HG02885 (cell line): ENCODE results near the gene SLC2A6.

Source experiments
- ATAC-seq: cut with Tn5 transposase; IDR thresholded peaks from one replicate; pipeline ENCODE4 v1.9.1; 2021; ENCODE audit warnings: mild to moderate bottlenecking; ENCODE audit not compliant: unreplicated experiment, poor library complexity

Gene SLC2A6

DNA sequence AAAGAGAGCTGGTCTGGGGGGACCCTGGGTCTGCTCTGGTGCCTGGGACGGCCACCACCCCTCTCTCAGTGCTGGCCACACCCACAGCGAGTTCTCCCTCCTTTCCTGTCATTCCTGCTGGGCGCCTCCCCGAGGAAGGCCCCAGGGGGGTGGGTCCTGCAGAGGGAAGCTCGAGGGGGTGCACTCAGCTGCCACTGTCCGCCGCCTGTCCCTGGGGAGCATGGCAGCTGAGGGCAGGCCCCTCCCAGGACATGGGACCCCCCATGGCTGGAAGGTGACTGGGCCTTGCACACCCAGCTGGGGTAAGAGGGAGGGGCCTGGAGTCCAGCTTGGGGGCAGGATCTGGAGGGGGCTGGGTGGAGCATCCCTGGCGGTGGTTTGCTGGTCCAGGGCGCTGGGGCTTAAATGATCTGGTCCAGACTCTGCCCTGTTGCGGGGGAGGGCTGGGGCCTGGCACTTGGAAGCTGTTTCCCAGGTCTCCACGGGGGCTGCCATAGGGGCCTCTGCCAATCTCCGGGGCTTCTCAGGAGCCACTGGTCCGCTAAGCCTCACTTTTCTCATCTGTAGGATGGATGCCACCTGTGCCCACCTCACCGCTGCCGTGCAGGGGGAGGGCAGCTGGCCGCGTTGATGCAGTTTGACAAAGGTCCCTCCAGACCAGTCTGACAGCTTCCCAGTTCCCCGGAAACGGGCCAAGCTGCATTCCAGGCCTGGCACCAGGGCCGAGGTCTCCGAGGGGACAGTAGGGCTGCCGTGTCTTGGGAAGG lies 6.0 kb upstream of the SLC2A6 start:
- no peak for ATAC-seq

DNA sequence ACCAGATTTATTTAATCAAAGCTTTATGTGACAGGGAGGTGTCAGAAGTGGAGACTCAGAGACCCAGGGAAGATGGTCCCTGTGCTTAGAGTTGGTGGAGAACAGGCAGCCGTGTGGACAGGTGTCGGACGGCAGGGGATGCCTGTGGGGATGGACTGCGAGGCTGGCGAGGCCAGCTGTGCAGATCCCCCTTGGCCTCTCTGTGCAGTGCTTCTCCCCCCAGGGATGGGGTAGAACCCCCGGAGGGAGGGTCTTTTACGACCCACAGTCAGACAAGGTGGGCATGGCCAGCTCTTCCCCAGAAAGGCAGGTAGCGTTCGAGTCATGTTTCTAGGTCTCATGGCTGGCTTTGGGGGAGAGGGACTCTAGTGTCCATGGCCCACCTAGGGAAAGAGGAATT lies 4.7 kb upstream of the SLC2A6 start:
- ATAC-seq, result no peak

DNA sequence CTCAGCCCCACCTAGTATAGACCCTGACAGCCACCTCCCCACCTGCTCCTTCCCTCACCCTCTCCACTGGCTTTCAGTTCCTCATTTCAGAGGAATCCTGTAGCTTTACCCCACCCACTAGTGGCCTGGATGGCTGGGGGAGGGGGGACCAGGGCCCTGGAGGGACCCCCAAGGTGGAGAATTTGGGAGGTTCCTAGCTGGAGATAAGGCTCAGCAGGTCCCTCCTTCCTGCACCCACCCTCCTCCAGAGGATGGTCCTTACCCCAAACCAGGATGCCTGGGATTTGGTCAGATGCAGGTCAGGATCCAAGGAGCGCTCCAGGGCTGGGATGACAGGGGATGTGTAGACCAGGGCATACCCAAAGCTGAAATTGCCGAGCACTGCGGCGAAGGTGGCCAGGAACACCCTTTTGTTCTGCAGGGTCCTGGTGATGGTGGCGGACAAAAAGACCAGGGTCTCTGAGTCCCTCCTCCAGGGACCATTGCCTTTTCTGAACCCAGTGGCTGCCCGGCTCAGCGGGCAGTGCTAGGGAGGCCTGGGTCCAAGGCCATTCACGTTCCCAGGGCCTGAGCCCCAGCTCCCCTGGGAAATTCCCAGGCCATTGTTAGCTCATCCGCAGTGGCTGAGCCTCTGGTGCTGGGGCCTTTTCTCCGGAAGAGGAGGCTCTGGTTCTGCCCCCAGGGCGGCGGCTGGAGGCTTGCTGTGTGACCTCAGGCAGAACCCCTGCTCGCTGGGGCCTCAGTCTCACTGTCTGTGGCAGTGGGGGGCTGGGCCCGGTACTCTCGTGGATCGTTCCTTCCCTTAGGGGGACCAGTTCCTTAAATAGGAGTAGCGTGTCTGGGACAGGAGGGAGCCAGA lies 678 bp downstream of the SLC2A6 start:
- ATAC-seq, result peak; percentile 31

DNA sequence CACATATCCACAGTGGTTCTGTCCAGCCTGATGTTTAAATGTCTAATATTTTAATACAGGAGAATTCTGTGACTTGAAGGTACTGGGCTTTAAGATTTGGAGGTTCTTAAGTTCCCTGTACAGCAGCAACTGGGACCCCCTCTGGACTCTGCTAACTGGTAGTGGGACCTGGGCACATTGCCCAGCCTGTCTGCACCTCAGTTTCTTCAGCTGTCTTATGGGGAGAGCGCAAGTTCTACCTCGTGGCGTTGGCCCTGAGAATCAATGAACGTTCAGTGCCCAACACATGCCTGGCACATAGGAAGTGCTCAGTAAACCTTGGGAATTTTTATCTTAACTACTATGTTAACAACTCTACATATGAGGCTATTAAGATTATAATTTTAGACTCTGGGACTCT lies 1.4 kb downstream of the SLC2A6 start:
- ATAC-seq, result no peak

DNA sequence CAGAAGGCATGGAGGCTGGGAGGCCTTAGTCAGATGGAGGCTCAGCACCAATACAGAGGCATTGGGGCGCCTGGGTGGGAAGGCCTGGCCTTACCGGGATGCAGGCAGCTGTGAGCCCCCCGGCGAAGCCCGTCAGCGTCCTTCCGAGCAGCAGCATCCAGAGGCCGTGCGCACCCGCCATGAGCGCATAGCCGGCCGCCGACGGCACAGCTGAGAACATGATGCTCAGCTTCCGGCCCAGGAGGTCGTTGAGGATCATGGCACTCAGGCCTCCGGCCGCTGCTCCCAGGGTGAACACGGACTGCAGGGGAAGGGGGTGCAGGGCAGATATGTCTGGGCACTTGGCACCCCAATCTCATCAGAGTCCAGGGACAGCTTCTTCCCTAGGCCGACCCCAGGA lies 2.0 kb downstream of the SLC2A6 start:
- ATAC-seq, result no peak

DNA sequence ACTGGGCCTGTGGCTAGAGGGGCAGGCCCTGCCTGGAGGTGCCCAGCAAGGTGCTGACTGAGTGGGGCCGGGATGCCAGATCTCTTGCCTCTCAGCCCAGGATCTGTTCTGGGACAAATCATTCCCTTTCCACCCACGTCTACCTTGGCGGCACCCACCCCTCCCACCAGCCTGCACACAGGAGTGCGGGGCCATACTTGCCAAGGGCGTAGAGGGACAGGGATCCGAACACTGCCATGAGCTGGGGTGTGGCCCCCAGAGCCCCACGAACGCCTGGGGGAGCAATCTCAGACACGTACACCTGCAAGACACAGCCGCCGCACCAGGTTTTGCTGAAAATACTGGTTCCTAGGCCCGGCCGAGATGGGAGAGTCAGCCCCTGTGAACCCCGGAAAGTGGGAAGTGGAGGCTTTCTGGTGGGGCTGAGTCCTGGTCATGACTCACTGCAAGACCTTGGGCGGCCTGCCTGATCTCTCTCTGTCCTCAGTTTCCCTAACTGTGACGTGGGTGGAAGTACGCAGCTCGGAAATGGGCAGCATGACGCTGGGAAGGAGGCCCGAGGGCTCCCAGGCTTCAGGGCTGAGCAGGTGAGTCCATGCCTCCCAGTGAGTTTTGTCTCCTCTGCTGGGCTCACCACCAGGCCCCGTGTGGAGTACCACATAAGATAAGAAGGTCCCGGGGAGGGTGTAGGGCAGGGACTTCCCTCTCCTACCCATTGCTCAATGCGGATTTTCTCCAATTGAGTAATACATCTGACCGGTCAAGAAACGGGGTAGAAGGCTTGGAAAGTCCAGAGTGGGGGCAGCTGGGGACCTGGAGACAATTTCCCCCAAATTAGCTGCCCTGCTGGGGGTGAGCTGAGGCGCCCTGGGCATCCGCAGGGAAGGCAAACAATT lies 2.6 kb downstream of the SLC2A6 start:
- ATAC-seq, result no peak

DNA sequence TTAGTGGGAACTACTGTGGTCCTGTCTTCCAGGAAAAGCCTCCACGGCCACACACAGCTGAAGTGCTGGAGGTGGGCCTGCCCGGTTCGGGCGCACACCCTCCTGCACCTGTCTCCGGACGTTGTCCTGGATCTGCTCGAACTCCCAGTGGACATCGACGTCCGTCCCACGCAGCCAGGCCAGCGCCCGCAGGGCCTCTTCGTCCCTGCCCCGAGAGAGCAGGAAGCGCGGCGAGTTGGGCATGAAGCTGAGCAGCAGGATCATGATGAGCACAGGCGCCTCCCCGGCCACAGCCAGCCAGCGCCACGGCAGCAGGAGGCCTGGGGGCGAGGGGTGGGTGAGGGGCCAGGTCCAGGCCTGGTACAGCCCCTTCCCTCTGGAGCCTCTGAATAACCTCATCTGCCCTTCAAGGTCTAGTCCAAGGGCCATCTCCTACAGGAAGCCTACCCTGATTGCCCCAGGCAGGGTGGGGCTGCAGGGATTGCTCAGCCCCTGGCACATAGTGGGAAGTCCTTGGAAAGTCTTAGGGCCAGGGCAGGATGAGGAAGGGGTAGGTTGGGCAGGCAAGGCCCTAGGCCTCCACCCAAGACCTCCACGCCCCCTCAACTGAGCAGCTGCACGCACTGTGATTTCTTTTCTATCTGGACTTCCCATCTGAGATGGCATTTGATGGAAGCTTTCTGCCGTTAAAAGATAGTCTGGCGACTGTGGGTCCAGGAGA lies 3.4 kb downstream of the SLC2A6 start:
- ATAC-seq, result no peak

GRCh38 chr9:133474853-133475252 lies 4.0 kb downstream of the SLC2A6 start:
- no peak for ATAC-seq

DNA sequence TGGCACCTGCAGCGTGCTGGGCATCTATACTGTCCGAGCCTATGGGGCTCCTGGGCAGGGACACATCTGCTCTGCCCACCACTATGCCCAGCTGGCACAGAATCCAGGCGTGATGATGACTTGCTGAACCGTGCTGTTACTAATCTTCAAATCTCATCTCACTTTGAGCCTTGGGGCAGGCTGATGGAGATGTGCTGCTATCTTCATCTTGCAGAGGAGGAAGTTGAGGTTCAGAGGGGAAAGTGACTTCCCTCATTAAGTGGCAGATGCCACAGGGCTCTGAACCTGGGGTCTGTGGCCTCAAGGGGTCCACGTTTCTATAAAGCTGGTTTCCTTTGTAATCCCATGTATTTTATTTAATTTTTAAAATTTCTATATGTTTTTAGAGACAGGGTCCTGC lies 4.7 kb downstream of the SLC2A6 start:
- no peak for ATAC-seq

- ATAC-seq, result no peak
Measured at GRCh38 chr9:133473743-133474142, 5.2 kb downstream of the SLC2A6 start.

DNA sequence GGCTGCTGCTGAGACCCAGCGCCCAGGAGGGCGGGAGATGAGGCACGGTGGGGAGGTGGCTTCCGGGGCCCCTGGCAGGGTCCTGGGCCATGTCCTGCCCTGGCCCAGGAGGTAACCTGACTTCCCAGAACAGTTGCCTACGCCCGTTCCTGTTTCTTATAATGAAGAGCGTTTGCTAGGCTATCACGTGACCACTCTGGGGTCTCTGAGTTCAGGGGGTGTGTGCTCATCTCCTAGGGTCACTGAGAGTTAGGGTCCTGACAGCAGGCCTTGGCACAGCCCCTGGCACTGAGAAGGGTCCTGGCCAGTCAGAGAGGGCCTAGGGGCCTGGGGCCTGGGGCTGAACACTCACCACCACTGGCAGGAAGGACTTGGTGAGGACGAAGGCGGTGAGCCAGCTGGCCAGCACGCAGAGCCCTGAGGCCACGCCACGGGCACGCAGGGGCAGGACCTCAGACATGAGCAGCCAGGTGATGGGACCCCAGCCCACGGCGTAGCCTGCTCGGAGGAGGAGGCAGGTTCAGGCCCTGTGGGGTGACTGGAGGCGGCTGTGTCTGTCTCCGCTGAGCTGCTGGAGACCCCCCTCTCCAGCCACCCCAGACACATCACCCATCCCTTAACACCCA lies 6.0 kb downstream of the SLC2A6 start:
- ATAC-seq, result no peak

DNA sequence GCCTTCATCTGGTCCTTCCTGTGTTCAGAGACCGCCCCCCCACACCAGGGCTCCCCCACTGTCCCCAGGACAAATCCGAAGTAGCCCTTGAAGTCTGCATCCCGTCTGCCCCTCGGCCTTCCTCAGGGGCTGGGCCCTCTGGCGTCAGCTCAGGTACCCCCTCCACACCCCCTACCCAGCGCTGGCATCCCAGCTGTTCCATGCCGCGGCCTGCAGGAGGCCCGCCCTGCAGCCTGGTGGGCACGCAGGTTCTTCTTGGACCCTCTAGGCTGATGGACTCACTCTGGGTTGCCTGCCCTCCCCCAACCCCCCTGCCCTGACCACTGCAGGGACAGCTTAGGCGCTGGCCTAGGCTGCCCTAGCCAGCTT lies 6.6 kb downstream of the SLC2A6 start:
- no peak for ATAC-seq

DNA sequence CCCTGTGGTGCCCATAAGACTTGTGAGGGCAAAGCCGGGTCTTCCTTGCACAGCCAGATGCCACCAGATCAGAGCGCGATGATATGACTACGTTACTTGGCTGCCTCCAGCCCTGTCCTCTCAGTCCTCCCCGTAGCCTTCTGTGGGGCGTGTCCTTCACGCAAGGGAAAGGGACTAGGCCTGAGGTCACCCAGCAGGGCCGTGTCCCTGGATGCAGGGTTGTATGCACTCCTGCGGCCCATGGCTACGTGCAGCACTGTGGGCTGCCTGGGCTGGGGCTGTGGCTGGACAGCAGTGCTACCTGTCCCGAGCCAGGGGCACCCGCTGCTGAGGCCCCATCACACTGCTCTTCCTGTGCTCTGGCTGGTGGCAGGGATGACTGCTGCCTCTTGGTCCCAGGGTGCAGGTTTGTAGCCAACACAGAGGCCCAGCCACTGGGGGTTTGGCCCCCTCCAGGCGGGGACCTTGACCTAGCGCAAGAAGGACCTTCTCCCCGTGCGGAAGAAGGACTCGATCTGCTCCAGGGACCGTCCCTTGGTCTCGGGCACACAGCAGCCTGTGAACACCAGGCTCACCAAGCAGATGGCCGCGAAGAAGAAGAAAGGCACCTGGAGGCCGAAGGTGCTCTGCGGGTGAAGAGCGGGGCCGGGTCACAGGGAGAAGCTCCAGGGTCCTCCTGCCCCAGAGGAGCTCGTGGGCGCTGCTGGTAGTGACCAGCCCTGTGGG lies 7.2 kb downstream of the SLC2A6 start:
- no peak for ATAC-seq

DNA sequence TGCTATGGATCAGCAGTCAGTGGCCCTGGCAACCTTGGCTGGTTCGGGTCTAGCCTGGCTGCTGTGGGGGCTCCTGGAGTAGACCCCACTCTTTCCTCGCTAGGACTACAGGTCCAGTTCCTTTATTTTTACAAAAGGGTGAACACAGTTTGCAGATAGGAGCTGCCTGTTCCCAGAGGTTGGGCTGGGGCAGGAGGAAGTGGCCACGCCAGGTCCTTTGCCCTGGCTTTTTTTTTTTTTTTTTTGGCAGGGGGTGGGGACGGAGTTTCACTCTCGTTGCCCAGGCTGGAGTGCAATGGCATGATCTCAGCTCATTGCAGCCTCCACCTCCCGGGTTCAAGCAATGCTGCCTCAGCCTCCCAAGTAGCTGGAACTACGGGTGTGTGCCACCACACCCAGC lies 7.9 kb downstream of the SLC2A6 start:
- no peak for ATAC-seq

DNA sequence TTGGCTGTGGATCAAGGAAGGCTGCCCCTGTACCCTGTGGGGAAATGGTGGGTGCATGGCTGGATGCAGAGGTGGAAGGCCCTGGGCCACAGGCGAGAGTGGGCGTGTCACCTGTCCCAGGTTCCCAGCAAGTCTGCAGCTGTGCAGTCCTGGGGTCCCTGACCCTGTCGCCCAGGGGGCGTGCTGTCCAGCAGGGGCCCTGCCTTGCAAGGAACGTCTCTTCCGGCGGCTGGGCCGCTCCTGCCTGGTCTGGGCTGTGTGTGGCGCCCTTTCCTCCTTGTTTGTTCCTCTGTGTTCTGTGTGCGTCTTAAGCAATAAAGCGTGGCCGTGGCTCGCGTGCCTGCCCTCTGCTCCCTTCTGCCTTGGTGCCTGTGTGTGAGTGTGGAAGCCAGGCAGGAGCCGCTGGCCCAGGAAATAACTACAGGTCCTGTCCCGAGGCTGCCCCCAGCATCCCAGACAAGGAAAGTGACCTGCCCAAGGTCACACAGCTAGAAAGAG lies 8.4 kb downstream of the SLC2A6 start:
- no peak for ATAC-seq

DNA sequence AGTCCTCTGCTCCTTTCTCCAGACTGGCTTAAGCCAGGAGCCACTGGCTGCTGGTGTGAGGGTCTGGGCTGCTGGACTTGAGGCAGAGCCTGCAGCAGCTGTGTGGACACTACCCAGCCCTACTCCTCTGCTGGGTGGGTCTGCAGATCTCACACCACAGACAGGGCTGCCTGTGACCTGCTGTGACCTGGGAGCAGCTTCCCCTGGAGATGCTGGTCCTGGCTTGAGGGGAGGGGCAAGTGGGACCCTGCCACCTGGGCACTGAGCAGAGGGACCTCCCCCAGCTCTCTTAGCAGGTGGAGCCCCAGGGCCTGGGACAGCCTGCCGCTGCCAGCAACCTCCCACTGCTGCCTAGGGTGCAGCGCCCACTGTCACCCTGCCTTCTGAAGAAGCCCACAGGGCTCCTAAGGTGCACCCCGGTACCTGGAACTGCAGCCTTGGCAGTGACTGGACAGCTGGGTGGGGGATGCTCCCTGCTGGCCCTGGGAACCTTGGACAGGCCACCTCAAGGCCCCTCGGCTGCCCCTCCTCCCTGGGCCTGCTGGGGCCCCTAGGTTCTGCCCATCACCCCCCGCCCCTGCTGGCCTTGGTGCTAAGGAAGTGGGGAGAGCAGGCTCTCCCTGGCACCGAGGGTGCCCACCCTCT lies 10.0 kb downstream of the SLC2A6 start:
- ATAC-seq, result no peak

DNA sequence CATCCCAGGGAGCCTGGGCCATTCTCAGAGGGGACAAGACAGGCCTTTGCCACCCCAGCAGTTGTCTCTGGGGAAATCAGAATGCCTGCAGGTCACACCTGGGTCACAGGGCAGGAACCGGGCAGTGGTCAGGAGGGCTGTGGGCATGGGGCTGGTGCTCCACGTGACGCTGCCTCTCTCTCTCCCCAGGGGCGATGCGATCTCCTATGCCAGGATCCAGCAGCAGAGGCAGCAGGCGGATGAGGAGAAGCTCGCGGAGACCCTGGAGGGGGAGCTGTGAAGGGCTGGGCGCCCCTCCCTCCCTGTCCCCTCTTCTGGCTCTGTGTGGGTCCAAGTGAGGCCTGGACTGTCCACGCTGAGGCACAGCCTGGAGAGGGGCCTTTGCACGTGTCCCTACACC lies 10.5 kb downstream of the SLC2A6 start:
- no peak for ATAC-seq

DNA sequence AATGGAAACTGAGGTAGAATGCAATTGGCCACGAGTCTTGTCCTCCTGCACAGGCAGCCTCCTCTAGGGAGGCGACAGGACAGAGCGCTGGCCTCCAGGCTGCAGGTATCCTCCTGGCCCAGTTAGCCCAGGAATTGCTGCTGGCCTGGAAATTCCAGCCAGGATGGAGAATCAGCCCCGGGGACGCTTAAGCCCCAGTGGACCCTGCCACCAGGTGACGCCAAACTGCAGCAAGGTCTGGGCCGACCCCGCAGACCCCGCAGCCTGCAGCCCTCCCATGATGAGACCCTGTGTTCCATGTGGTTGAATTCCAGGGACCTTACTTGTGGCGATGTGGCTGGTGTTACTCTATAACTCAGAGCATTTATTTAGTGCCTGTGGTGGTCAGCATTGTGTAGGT lies 11.8 kb downstream of the SLC2A6 start:
- no peak for ATAC-seq
